ENCODE data around the gene PARD3. TPM values are rescaled to one million over a fixed set of nuclear protein-coding genes. Genes with fewer than 3 reads are reported as not detected.

The PARD3 gene
- total and polyA plus RNA-seq, 7 donors = 20.2 to 84.4 (median 53.4) TPM

DNA sequence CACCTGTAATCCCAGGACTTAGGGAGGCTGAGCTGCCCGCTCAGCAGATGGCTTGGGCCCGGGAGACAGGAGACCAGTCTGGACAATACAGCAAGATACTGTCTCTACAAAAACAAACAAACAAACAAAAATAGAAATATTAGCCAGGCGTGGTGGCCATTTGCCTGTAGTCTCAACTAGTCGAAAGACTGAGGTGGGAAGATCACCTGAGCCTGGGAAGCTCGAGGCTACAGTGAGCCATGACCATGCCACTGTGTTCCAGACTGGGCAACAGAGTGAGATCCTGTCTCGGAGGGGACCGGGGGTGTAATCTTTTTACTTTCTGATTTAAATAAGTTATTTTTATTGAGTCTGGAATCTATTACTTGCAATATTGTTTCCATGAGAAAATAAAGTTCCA is 274.6 kb downstream of the PARD3 start:
- intact Hi-C loops (cut with DNase I) = no loop called here
- WGBS, 3 donors = 93 to 97% (median 94%) methylated on average over 7 of the region's 7 CpGs
- Histone ChIP-seq H3K9me3 (no peaks in the 10 kb centered on the region), H3K27me3 (ENCODE audit: insufficient read depth in 3 of 3, low read length in 2 of 3) (no peaks in the 10 kb centered on the region), H3K36me3 (ENCODE audit: insufficient read depth in 1 of 2, low read depth in 1 of 2) (no peaks in the 10 kb centered on the region), H3K4me1 (peaks cover 10% of the 10 kb centered on the region), H3K4me3 (no peak overlapping the region), H3K27ac (no peak overlapping the region)
- no peak for ATAC-seq
- TF ChIP-seq, protein P1, sequence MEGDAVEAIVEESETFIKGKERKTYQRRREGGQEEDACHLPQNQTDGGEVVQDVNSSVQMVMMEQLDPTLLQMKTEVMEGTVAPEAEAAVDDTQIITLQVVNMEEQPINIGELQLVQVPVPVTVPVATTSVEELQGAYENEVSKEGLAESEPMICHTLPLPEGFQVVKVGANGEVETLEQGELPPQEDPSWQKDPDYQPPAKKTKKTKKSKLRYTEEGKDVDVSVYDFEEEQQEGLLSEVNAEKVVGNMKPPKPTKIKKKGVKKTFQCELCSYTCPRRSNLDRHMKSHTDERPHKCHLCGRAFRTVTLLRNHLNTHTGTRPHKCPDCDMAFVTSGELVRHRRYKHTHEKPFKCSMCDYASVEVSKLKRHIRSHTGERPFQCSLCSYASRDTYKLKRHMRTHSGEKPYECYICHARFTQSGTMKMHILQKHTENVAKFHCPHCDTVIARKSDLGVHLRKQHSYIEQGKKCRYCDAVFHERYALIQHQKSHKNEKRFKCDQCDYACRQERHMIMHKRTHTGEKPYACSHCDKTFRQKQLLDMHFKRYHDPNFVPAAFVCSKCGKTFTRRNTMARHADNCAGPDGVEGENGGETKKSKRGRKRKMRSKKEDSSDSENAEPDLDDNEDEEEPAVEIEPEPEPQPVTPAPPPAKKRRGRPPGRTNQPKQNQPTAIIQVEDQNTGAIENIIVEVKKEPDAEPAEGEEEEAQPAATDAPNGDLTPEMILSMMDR (IDR thresholded peaks at IDR 0.05) = no peak
- no peak for DNase-seq

DNA sequence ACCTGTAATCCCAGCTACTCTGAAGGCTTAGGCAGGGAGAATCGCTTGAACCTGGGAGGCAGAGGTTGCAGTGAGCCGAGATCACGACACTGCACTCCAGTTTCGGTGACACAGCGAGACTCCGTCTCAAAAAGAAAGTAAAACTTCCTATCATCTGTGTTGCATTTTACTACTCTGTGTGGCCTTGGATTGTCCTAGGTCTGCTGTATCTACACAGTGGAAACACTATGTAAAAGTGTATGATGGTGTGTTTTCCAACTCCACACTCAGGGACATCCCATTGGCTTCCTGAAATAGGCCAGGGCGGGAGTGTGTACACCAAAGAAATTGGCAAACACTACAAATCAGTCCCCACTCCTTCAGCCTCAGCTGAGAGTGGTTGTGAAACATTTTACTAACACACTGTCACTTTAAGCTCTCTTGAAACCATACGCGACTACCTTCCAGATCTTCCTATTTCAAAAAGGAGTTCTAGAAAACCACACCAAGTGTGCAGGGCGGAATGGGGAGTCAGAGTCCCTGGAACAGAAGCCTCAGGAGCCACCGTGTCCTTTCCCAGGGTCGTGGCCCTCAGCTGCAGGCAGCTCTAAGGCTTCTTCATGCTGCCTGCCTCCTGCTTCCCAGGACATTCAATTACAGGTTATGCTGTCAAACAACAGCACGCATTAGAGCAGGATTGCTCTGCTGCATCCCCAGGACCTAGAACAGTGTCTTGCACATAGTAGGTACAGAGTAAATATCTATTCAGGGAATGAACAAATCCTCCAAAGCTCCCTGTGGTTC is 275.4 kb downstream of the PARD3 start:
- Histone ChIP-seq H3K4me1 (peaks cover 10% of the 10 kb centered on the region), H3K4me3 (peak overlapping the region; percentile 26), H3K9me3 (no peaks in the 10 kb centered on the region), H3K27me3 (ENCODE audit: insufficient read depth in 3 of 3, low read length in 2 of 3) (no peaks in the 10 kb centered on the region), H3K27ac (no peak overlapping the region), H3K36me3 (ENCODE audit: insufficient read depth in 1 of 2, low read depth in 1 of 2) (no peaks in the 10 kb centered on the region)
- 69 to 80% (median 71%) methylated on average over 13 of the region's 13 CpGs for WGBS, 3 donors
- intact Hi-C loops (cut with DNase I) = no loop called here
- ATAC-seq = peak in 3 of 4 donors; percentile 65 to 70 (median 65)
- TF ChIP-seq, protein P1 (IDR thresholded peaks at IDR 0.05) = no peak
- no peak for DNase-seq

DNA sequence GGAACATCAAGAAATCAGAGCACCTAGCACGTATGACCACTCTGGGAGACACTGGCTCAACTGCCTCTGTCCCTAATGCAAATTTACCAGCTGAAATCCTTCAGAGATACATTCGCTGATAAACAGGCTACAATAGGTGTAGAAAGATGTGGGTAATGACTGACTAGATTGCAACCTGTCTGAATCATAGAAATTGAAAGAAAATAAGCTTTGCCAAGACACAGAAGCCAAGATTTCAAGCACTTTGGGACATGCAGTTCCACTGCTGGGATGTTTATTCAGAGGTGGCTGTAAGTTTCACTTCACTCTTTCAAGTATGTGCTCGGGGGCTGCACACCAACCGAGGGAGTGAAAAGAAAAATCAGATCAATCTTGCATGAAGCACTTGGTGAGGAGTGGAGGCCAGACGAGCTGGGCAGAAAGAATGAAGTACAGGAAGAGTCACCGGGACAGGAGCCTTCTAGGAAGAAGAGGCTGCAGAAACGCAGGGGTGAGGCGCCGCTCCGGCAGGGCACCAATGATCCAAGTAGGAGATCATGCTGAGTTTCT is 276.7 kb downstream of the PARD3 start:
- intact Hi-C loops (cut with DNase I) = no loop called here
- no peaks in the 10 kb centered on the region for H3K9me3 ChIP-seq
- WGBS, 3 donors = 74 to 86% (median 80%) methylated on average over 10 of the region's 10 CpGs
- H3K4me3 ChIP-seq = no peak overlapping the region
- H3K27ac ChIP-seq = no peak overlapping the region
- no peaks in the 10 kb centered on the region for H3K36me3 ChIP-seq (ENCODE audit: insufficient read depth in 1 of 2, low read depth in 1 of 2)
- DNase-seq (peak in 1 of 2 donors; percentile 13), ATAC-seq (no peak)
- TF ChIP-seq, protein P1 (IDR thresholded peaks at IDR 0.05) = no peak
- peaks cover 10% of the 10 kb centered on the region for H3K4me1 ChIP-seq
- no peaks in the 10 kb centered on the region for H3K27me3 ChIP-seq (ENCODE audit: insufficient read depth in 3 of 3, low read length in 2 of 3)

DNA sequence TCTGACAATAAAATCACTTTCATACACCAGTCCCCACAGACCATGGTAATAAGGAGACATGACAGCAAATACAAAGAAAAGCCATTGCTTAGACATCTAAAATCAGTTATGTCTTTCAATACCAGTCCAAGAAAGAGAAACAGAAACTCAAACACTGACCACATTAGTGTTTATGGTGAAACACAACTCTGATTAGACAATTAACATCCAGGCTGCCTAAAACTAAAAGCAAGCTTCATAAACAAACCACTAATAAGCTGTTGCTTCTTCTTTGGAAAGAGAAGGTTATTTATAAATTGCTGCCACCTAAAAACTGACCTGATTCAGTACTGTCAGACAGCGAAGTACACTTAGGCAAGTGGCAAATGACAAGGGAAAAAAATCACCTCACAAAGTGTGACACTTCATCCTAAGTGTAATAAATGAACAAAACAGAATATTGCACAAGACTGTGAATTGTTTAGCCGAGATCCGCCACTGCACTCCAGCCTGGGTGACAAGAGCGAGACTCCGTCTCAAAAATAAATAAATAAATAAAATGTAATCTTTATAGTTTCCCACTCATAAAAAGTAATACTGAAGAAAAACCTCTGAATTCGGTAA is 277.4 kb downstream of the PARD3 start:
- WGBS, 3 donors = 92 to 97% (median 93%) methylated on average over 6 of the region's 6 CpGs
- H3K4me1 ChIP-seq = peaks cover 10% of the 10 kb centered on the region
- no peak overlapping the region for H3K4me3 ChIP-seq
- H3K27me3 ChIP-seq (ENCODE audit: insufficient read depth in 3 of 3, low read length in 2 of 3) = no peaks in the 10 kb centered on the region
- H3K9me3 ChIP-seq = no peaks in the 10 kb centered on the region
- intact Hi-C loops (cut with DNase I) = no loop called here
- no peak overlapping the region for H3K27ac ChIP-seq
- TF ChIP-seq, protein P1 (IDR thresholded peaks at IDR 0.05) = no peak
- DNase-seq = no peak
- no peaks in the 10 kb centered on the region for H3K36me3 ChIP-seq (ENCODE audit: insufficient read depth in 1 of 2, low read depth in 1 of 2)
- no peak for ATAC-seq
